Immature natural killer cell (primary cell): ENCODE results near the gene SGTA. TPM values are rescaled to one million over a fixed set of nuclear protein-coding genes. Genes with fewer than 3 reads are reported as not detected.
"Not testable (repeated sequence)": the region's sequence is repeated elsewhere in the genome, so short reads cannot be mapped to it uniquely, and the experiment has no call there.

Experiments
- DNase-seq, 3 donors: peaks; one replicate each; pipeline ENCODE4 v3.0.0; 2022; ENCODE audit warnings: mixed read lengths in 1 of 3
- H3K27ac Mint-ChIP-seq, 6 donors: one replicate each; pipeline ENCODE4 v1.8.0; 2020; ENCODE audit warnings: mixed read lengths in 6 of 6, mild to moderate bottlenecking in 5 of 6, inconsistent platforms in 4 of 6, moderate library complexity in 3 of 6
- H3K27me3 Mint-ChIP-seq, 3 donors: one replicate each; pipeline ENCODE4 v1.8.0; 2020 to 2021; ENCODE audit warnings: low read depth in 3 of 3, mild to moderate bottlenecking in 3 of 3, mixed read lengths in 3 of 3, moderate library complexity in 3 of 3, inconsistent platforms in 1 of 3
- H3K36me3 Mint-ChIP-seq, 3 donors: one replicate each; pipeline ENCODE4 v1.8.0; 2020; ENCODE audit warnings: mixed read lengths in 3 of 3, inconsistent platforms in 2 of 3, mild to moderate bottlenecking in 2 of 3
- H3K4me1 Mint-ChIP-seq, 2 donors: one replicate each; pipeline ENCODE4 v1.8.0; 2020; ENCODE audit warnings: inconsistent platforms in 2 of 2, mild to moderate bottlenecking in 2 of 2, mixed read lengths in 2 of 2, moderate library complexity in 1 of 2
- H3K4me3 Mint-ChIP-seq, 5 donors: one replicate each; pipeline ENCODE4 v1.8.0; 2020; ENCODE audit warnings: mild to moderate bottlenecking in 5 of 5, mixed read lengths in 5 of 5, inconsistent platforms in 3 of 5, moderate library complexity in 3 of 5
- H3K9me3 Mint-ChIP-seq, 6 donors: one replicate each; pipeline ENCODE4 v1.8.0; 2020; ENCODE audit warnings: mild to moderate bottlenecking in 6 of 6, mixed read lengths in 6 of 6, inconsistent platforms in 4 of 6, moderate library complexity in 3 of 6
- polyA plus RNA-seq, 3 donors: library from polyadenylated mRNA; unstranded; fragments of 300-500 nt; fragmentation: Illumina TruSeq; gene quantifications; one replicate each; pipeline ENCODE4 v1.2.3, GENCODE V29; 2021

The SGTA gene, protein sequence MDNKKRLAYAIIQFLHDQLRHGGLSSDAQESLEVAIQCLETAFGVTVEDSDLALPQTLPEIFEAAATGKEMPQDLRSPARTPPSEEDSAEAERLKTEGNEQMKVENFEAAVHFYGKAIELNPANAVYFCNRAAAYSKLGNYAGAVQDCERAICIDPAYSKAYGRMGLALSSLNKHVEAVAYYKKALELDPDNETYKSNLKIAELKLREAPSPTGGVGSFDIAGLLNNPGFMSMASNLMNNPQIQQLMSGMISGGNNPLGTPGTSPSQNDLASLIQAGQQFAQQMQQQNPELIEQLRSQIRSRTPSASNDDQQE
- polyA plus RNA-seq: 10 to 100 TPM; 32.1 to 47.6 (median 34.3) TPM

DNA sequence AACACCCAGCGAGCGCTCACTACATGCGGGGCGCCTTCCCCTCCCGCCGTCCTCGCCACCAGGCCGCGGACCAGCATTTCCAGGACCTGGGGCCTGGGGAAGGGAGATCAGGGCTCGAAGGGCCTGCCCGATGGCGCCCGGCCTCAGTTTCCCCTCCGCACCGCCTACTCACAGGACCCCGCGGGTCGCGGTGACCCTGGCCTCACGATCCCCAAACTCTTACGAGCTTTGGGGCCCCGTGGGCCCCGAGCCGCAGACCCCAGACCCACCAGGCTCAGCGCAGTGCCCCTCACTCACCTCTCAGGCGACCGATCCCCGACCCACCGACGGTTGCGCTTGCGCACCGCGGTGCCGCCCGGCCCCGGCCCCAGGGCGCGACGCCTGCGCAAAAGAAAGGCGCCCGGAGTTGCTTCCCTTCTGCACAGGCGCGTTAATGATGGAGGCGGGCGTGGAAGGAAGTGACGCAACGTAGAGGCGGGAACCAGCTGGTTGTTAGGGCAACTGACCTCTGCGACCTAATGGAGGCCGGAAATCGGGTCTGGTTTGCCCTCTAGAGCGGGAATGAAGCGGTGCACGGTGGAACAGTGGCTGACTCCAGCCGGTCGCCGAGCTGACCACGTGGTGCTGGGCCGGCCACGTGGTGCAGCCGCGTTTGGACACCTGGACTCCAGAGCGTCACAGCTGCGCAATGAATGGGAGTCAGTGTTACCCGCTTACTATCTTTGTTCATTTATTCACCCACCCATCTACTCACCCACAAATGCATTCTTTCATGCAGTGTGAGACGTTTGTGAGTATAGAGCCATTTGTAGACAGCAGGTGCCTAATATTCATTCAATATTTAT lies at the start of gene SGTA:
TSS of gene SGTA (minus strand) at position 338 of the 845 bp plus-strand sequence. CDS start 14,205 bp downstream, outside the sequence.
- H3K4me3 Mint-ChIP-seq: peak within 1 kb of the TSS; percentile 84 to 88 (median 86)
- H3K27ac Mint-ChIP-seq: peak within 1 kb of the TSS; percentile 87 to 95 (median 94)
- H3K4me1 Mint-ChIP-seq: peaks cover 50 to 55% of the 10 kb centered on the region in 2 donors
- H3K27me3 Mint-ChIP-seq: peaks cover 7 to 10% (median 7%) of the 10 kb centered on the region in 3 donors
- H3K36me3 Mint-ChIP-seq: no peaks in the 10 kb centered on the region
- peak; percentile 96 to 97 (median 97) for DNase-seq
- H3K9me3 Mint-ChIP-seq: no peaks in the 10 kb centered on the region

DNA sequence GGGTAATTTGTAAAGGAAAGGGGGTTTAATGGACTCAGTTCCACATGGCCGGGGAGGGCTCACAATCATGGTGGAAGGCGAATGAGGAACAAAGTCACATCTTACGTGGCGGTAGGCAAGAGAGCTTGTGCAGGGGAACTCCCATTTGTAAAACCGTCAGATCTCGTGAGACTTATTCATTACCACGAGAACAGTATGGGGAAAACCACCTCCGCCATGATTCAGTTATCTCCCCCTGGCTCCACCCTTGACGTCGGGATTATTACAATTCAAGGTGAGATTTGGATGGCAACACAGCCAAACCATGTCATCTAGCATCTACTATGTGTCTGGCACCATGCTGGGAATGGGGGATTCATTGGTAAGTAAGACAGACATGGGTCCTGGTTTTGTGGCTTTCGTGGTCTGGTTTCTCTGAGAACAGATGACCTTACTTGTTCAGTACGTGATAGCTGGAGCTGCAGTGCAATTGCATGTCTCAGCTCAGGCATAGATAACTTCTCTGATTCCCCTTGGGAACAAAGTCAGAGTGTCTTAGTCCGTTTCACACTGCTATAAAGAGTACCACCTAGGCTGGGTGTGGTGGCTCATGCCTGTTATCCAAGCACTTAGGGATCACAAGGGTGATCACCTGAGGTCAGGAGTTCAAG lies 44.9 kb upstream of the SGTA start:
- peaks cover 2 to 10% (median 5%) of the 10 kb centered on the region in 6 donors for H3K9me3 Mint-ChIP-seq
- DNase-seq: no peak
- H3K4me3 Mint-ChIP-seq: no peak overlapping the region
- H3K27ac Mint-ChIP-seq: peak overlapping the region in 1 of 6 donors; percentile 30
- H3K4me1 Mint-ChIP-seq: peaks cover 0 to 3% of the 10 kb centered on the region in 2 donors
- H3K27me3 Mint-ChIP-seq: peaks cover 0 to 5% (median 2%) of the 10 kb centered on the region in 3 donors
- peaks cover 9 to 23% (median 17%) of the 10 kb centered on the region in 3 donors for H3K36me3 Mint-ChIP-seq

DNA sequence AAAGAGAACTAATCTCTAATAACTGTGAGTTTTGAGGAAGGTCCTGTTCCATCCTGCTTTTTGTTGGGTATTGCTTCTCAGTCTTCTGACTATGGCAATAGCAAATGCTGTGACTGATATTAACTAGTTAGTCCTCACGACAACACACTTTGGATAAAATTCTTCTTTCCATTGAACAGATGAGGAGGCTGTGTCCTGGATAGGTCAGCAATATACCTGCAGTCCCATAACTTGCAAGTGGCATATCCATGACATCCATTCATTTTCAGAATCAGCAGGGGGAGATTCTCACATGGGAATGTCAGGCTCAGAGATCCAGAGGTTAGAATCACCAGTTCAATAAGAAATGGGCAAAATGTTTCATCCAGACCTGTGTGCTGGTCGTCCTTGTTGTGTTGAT lies 43.9 kb upstream of the SGTA start:
- H3K27ac Mint-ChIP-seq: no peak overlapping the region

DNA sequence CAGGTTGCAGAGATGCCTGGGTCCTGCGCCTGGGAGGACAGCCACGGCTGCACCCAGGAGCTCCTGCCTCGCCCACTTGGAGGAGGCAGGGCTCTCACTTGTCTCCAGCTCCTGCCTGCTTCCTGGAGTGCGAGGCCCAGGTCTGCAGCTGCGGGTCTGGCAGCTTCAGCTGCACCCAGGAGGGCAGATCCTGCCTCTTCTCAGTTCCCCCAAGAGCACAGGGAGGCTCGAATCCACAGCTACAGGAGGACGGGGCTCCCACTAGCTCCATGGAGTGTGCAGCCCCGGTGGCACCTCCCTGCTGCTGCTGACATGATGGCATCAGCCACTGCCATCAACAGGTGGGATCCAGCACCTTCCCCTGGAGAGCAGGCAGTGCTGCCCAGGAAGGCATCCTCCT lies 41.1 kb upstream of the SGTA start:
- Mint-ChIP-seq H3K36me3 (peaks cover 6 to 14% (median 10%) of the 10 kb centered on the region in 3 donors), H3K9me3 (peaks cover 0 to 2% (median 0%) of the 10 kb centered on the region in 6 donors), H3K27ac (no peak overlapping the region), H3K27me3 (peaks cover 0 to 4% (median 3%) of the 10 kb centered on the region in 3 donors), H3K4me3 (no peak overlapping the region), H3K4me1 (peaks cover 6 to 10% of the 10 kb centered on the region in 2 donors)
- DNase-seq: no peak

More for the DNA sequence above, 43.9 kb upstream of the SGTA start:
- peaks cover 0 to 3% of the 10 kb centered on the region in 2 donors for H3K4me1 Mint-ChIP-seq
- H3K9me3 Mint-ChIP-seq: peaks cover 0 to 2% (median 0%) of the 10 kb centered on the region in 6 donors
- no peak for DNase-seq
- peaks cover 6 to 14% (median 14%) of the 10 kb centered on the region in 3 donors for H3K36me3 Mint-ChIP-seq
- H3K27me3 Mint-ChIP-seq: peaks cover 0 to 6% (median 2%) of the 10 kb centered on the region in 3 donors
- H3K4me3 Mint-ChIP-seq: no peak overlapping the region

DNA sequence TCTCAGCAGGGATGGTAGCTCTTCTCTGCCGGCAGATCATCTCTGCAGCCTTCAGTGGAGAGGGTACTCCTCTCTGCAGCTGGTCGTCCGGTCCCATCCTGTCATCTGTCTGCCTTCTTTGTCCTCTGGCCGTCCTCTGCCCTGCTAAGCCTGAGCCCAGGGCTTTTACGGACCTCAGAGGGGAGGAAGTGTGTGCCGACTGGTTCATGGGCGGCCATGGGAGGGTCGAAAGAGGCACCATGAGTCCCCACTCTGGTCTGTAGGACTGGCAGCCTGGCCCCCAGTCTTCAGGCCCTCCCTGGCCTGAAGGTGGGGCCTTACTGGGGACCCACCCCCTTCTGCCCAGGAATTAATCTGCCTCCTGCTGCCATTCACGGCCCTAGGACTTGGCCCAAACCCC lies 40.6 kb upstream of the SGTA start:
- Mint-ChIP-seq H3K9me3 (peaks cover 0 to 2% (median 0%) of the 10 kb centered on the region in 6 donors), H3K4me1 (peaks cover 6 to 10% of the 10 kb centered on the region in 2 donors), H3K27me3 (peaks cover 0 to 4% (median 3%) of the 10 kb centered on the region in 3 donors), H3K4me3 (no peak overlapping the region), H3K27ac (no peak overlapping the region), H3K36me3 (peaks cover 6 to 13% (median 10%) of the 10 kb centered on the region in 3 donors)
- no peak for DNase-seq

DNA sequence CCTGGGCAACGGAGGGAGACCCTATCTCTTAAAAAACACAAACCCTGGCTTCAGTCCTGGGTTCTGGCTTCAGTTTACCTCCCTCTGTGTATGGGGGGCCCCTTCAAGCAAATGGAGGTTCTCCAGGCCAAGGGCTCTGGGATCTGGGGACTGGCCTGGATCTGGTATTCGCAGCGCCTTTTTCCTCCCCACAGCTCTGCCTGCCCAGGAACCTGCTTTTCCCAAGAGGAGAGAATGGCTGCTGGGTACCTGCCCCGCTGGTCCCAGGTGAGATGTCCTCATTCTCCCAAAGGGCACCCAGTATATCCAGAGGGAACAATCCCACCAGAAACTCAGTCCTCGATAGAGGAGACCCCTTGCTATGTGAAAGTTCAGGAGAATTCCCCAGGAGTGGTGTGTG lies 39.8 kb upstream of the SGTA start:
- Mint-ChIP-seq H3K4me1 (peaks cover 6 to 10% of the 10 kb centered on the region in 2 donors), H3K27ac (no peak overlapping the region), H3K4me3 (no peak overlapping the region), H3K9me3 (no peaks in the 10 kb centered on the region), H3K27me3 (peaks cover 0 to 4% (median 3%) of the 10 kb centered on the region in 3 donors), H3K36me3 (peaks cover 4 to 9% (median 5%) of the 10 kb centered on the region in 3 donors)
- DNase-seq: no peak

DNA sequence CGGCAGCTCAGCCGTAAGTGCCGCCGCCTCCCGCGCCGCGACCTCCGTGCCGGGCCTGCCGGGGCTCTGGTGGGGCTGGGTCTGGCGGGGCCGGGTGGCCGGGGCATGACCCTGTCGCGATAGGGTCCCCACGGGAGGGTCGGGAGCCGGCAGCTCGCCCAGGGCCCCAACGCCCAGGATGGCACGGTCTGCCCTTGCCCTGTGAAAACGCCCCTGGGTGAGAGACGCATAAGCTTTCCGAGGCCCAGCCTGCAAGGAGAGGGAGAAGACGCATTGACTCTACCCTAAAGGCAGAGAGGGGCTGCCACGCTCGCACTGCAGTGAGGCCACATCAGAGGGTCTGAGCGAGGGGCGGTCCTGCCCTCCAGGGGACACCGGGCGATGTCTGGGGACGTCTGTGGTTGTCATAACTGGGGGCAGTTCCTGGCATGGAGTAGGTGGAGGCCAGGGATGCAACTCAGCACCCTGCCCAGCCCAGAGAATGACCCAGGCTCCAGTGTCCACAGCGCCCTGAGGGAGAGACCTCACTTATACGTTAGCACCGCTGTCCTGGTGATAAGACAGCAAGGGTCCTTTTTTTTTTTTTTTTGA lies 37.1 kb upstream of the SGTA start:
- peak overlapping the region in 2 of 6 donors; percentile 45 to 64 for H3K27ac Mint-ChIP-seq
- peak overlapping the region; percentile 75 to 82 (median 78) for H3K4me3 Mint-ChIP-seq
- no peak for DNase-seq

DNA sequence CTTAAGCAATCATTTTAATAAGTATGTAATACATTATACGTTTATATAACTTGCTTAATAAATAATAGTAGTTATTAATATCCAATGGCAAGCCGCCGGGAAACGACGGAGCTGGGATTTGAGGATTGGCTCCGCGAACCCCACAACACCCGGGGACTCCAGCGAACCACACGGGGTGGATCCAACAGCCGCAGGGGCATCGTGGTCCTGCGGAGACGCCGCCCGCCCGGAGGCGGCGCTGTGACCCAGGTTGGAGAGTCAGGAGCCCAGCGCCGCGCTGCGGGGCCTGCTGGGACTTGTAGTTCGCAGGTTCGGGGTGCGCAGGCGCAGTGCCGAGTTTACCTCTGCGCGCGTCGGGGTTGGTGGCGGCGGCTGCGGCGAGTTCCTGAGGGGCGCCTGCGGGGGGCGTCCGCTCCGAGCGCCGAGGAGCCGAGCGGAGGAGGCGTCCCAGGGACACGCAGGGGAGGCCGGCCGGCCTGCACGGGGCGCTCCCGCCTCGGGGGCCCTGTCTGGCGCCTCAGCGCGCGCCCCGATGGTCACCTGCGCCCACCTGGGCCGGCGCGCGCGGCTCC lies 36.6 kb upstream of the SGTA start, which contains the start of gene ZNF554:
TSS of gene ZNF554 (plus strand) at position 329 of the 572 bp plus-strand sequence. CDS start at position 533, 204 bp downstream.
- Mint-ChIP-seq H3K27me3 (peaks cover 0 to 3% (median 1%) of the 10 kb centered on the region in 3 donors), H3K27ac (peak within 1 kb of the TSS in 3 of 6 donors; percentile 39 to 81 (median 45)), H3K4me1 (peaks cover 6 to 9% of the 10 kb centered on the region in 2 donors), H3K36me3 (peaks cover 0 to 3% (median 0%) of the 10 kb centered on the region in 3 donors), H3K9me3 (no peaks in the 10 kb centered on the region), H3K4me3 (peak within 1 kb of the TSS; percentile 78 to 86 (median 80))
- DNase-seq: peak; percentile 95 to 97 (median 96)

More for the DNA sequence above, 37.1 kb upstream of the SGTA start:
- Mint-ChIP-seq H3K4me1 (peaks cover 6 to 9% of the 10 kb centered on the region in 2 donors), H3K9me3 (no peaks in the 10 kb centered on the region), H3K36me3 (peaks cover 0 to 5% (median 0%) of the 10 kb centered on the region in 3 donors), H3K27me3 (peaks cover 0 to 3% (median 1%) of the 10 kb centered on the region in 3 donors)

DNA sequence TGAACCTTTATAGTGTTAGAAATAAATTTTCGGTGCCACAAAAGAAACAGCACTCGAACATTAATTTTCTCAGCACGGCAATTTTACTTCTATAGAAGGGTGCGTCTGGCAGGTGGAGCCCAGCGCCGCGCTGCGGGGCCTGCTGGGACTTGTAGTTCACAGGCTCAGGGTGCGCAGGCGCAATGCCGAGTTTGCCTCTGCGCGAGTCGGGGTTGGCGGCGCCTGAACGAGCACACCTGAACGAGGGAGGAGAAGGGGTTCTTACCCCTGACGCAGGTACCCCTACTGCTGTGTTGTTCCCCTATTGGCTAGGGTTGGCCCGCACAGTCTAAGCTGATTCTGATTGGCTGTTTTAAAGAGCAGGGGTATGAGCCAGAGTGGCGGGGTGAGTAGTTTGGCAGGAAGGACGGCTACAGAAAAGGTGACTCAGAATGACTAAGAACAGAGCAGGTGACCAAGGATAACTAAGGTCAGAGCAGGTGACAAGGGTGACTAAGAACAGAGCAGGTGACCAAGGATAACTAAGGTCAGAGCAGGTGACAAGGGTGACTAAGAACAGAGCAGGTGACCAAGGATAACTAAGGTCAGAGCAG lies 34.3 kb upstream of the SGTA start:
- H3K4me1 Mint-ChIP-seq, H3K4me3 Mint-ChIP-seq, H3K27me3 Mint-ChIP-seq, H3K27ac Mint-ChIP-seq, H3K9me3 Mint-ChIP-seq, H3K36me3 Mint-ChIP-seq, DNase-seq: not testable (repeated sequence)

DNA sequence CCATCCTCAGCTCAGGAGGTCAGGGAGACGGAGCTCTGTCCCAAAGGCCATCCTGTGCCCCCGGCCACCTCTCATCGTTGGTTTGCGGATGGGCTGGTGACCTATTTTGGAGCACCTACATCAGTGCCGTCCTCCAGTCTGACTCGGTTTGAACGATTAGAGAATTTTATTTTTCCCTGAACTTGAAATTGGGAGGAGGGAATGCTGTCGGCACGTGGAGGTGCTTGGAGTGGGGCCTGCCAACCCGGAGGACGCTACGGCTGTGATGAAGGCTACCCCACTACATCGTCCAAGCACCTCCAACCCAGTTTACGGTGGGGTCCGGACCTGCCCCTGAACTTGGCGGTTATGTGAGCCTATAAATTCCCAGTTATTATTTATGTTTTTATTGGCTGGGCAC lies 33.6 kb upstream of the SGTA start:
- no peak overlapping the region for H3K27ac Mint-ChIP-seq
- DNase-seq: no peak
- H3K4me3 Mint-ChIP-seq: no peak overlapping the region
- H3K9me3 Mint-ChIP-seq: no peaks in the 10 kb centered on the region
- H3K36me3 Mint-ChIP-seq: no peaks in the 10 kb centered on the region
- H3K4me1 Mint-ChIP-seq: peaks cover 6 to 8% of the 10 kb centered on the region in 2 donors
- peaks cover 0 to 2% (median 0%) of the 10 kb centered on the region in 3 donors for H3K27me3 Mint-ChIP-seq

DNA sequence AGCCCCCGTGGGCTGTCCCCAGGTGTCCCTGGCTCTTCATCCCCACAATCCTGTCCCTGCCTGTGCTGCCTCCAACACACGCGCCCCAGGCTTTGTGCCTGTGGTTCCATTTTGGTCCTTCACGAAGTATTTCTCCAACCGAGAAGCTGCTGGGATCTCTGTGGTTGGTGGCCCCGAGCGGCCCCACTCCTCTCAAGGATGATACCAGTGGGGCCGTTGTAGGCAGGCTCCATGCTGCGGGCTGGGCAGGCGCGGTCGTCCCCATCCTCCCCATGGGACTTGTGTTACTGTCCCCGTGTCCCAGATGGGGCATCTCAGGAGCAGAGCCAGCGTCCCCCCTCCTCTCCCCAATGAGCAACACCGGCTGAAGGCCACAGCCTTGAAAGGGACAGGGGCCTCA lies 32.9 kb upstream of the SGTA start:
- Mint-ChIP-seq H3K27me3 (peaks cover 0 to 2% (median 0%) of the 10 kb centered on the region in 3 donors), H3K9me3 (no peaks in the 10 kb centered on the region), H3K4me3 (no peak overlapping the region), H3K36me3 (no peaks in the 10 kb centered on the region), H3K4me1 (peaks cover under 1 to 5% of the 10 kb centered on the region in 2 donors), H3K27ac (no peak overlapping the region)
- DNase-seq: no peak

DNA sequence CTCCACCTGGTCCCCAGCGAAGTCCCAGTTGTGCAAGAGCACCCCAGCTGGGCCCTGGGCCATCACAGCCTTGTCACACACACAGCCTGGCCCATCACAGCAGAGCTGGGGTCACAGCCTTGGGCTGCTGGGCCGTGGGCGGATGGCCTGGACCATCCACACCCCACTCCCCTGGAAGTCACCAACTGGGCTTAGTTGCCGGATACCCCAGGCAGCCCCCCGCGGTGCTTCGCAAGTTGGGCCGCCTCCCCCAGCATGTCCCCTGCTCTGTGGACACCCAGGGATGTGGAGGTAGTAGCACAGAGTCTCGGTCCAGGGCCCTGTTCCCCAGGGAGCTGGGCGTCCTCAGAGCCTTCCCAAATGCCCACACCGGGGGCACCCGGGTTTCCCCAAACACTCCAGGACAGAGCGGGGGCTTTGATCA lies 32.1 kb upstream of the SGTA start:
- peaks cover 0 to under 1% of the 10 kb centered on the region in 2 donors for H3K4me1 Mint-ChIP-seq
- H3K36me3 Mint-ChIP-seq: no peaks in the 10 kb centered on the region
- H3K9me3 Mint-ChIP-seq: no peaks in the 10 kb centered on the region
- no peak overlapping the region for H3K27ac Mint-ChIP-seq
- peaks cover 0 to 2% (median 0%) of the 10 kb centered on the region in 3 donors for H3K27me3 Mint-ChIP-seq
- no peak overlapping the region for H3K4me3 Mint-ChIP-seq
- DNase-seq: no peak
